HepG2 (cell line): ENCODE results near the gene ANKRD27.
A peak's percentile ranks its signal among the peaks of the same experiment; 100 is the strongest.

Source experiments
- GABPA ChIP-seq, 2 experiments: IDR thresholded peaks; 2 replicates each; pipeline ENCODE4 v1.6.1; 2011 to 2016; ENCODE audit warnings: low read depth in 2 of 2, low read length in 1 of 2, missing biosample characterization in 1 of 2, missing genetic modification characterization in 1 of 2
- HES4 ChIP-seq: sonication (generic); formaldehyde crosslinking; IDR thresholded peaks from 2 replicates; pipeline ENCODE4 v1.9.0; 2021; ENCODE audit warnings: mild to moderate bottlenecking, missing genetic modification reagents, borderline replicate concordance
- NR1H2 ChIP-seq: sonication (generic); formaldehyde crosslinking; IDR thresholded peaks from 2 replicates; pipeline ENCODE4 v1.8.1; 2022; ENCODE audit warnings: low read depth, missing genetic modification reagents, borderline replicate concordance
- RAD21 ChIP-seq: fragments of 450-650 bp; formaldehyde crosslinking; IDR thresholded peaks from 2 replicates; pipeline ENCODE4 v1.5.0; 2020; ENCODE audit warnings: mild to moderate bottlenecking
- RFX5 ChIP-seq: IDR thresholded peaks from 2 replicates; pipeline ENCODE4 v1.6.1; 2011; ENCODE audit warnings: low read depth, low read length, improper control_type of control experiment
- TF ChIP-seq, protein P1 (sequence below): sonication (generic); formaldehyde crosslinking; IDR thresholded peaks from 2 replicates; pipeline ENCODE4 v1.5.0; 2020; ENCODE audit warnings: mild to moderate bottlenecking, missing genetic modification reagents, moderate library complexity

DNA sequence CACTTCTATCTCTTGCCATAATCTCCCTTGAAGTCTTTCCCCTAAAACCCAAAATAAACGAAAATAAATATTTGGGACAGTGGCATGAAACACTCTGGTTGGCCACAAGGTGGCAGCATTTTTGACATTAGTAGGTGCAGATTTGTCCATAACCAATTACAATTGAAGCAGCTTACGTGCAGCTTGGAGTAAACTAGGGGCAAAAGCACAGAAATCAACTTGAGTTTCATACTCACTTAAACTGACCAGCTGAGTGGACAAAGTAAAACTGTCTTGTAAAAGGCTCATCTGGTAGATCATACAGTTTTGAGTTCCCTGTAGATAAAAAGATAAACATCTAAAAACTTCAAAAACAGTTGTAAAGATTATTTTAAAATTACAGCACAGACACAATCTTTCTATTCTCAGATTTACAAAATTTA, 75.2 kb downstream of the ANKRD27 start:
- TF ChIP-seq, protein P1, sequence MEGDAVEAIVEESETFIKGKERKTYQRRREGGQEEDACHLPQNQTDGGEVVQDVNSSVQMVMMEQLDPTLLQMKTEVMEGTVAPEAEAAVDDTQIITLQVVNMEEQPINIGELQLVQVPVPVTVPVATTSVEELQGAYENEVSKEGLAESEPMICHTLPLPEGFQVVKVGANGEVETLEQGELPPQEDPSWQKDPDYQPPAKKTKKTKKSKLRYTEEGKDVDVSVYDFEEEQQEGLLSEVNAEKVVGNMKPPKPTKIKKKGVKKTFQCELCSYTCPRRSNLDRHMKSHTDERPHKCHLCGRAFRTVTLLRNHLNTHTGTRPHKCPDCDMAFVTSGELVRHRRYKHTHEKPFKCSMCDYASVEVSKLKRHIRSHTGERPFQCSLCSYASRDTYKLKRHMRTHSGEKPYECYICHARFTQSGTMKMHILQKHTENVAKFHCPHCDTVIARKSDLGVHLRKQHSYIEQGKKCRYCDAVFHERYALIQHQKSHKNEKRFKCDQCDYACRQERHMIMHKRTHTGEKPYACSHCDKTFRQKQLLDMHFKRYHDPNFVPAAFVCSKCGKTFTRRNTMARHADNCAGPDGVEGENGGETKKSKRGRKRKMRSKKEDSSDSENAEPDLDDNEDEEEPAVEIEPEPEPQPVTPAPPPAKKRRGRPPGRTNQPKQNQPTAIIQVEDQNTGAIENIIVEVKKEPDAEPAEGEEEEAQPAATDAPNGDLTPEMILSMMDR: peak; percentile 73
- peak; percentile 15; the same call in 1 of the 2 replicates for TF ChIP-seq RAD21 (CRISPR knock-in tag)
- no peak for TF ChIP-seq RFX5
- no peak for TF ChIP-seq GABPA (IDR thresholded peaks at IDR 0.05; ENCODE audit: low read depth, low read length)
- no peak for TF ChIP-seq GABPA (CRISPR knock-in tag; IDR thresholded peaks at IDR 0.05; ENCODE audit: low read depth)
- no peak for TF ChIP-seq HES4 (CRISPR knock-in tag)
- TF ChIP-seq NR1H2 (CRISPR knock-in tag): no peak
